Hematopoietic multipotent progenitor cell (in vitro differentiated cells): ENCODE measurements around the gene WDR5B. TPM values are rescaled to one million over a fixed set of nuclear protein-coding genes. Genes with fewer than 3 reads are reported as not detected.
"Not testable (repeated sequence)": the region's sequence is repeated elsewhere in the genome, so short reads cannot be mapped to it uniquely, and the experiment has no call there.

Source experiments
- DNase-seq, 3 donors: peaks; one replicate each; pipeline ENCODE4 v3.0.0-alpha.2; 2011 to 2015; ENCODE audit warnings: low read depth in 2 of 3, low spot score in 2 of 3
- small RNA-seq: library from RNA; depleted of rRNA; stranded (forward); fragments of <200 nt; gene quantifications from one replicate; pipeline ENCODE3, GENCODE V24; 2012
- total RNA-seq: library from RNA; depleted of rRNA; stranded (reverse); fragments of >200 nt; gene quantifications from one replicate; pipeline ENCODE4 v1.2.3, GENCODE V29; 2012

The WDR5B gene
- total RNA-seq, 1 donor: 5.4 TPM

- no peak for DNase-seq
These were observed 37.9 kb downstream of the WDR5B start for GRCh38 chr3:122377975-122378374.

DNA sequence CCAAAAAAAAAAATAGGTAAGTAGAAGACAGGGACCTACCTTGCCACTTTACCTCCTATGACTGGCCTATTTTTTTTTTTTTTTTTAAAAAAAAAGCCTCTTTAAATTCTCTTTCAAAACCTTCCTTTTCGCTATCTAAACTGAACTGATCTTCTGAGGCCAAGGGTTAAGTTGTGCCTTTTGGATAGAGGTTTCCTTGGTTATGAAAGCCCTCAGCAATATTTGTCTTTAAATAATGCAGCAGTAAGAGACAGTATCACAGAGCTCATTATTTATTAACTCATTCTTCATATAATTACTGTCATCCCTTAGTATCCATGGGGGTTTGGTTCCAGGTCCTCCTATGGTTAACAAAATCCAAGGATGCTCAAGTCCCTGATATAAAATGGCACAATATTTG, 41.8 kb downstream of the WDR5B start:
- DNase-seq: no peak

- DNase-seq: no peak
These were observed 49.5 kb downstream of the WDR5B start for GRCh38 chr3:122366379-122366749.

- DNase-seq: not testable (repeated sequence)
These were observed 50.1 kb downstream of the WDR5B start for GRCh38 chr3:122365582-122366378.

- no peak for DNase-seq
These were observed 50.8 kb downstream of the WDR5B start for GRCh38 chr3:122365073-122365472.

DNA sequence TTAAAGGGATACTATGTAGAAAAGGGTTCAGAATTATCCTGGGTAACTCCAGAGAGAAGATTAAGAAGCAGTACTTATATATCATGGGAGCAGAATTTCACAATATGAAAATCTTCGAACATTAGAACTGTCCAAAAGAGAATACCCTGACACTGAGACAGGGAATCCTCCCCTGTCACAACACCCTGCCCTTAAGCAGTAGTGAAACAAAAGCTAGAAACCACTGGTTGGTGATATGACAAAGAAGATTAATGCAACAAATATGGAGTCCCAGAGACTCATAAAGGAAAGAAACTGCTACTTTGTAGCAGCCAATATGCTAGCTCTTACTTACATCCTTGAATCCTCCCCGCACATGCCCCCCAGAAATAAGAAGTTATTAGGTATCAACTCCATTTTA, 51.4 kb downstream of the WDR5B start:
- DNase-seq: no peak

Small RNA genes lying within 50 kb of the gene (small RNA-seq; reads per million reads assigned to genes)
- not detected for gene AC083798.1

Other genes starting within 250 kb of the WDR5B start
- under 0.01 TPM for gene CASR, start 232.4 kb downstream of the WDR5B start, total RNA-seq
- 0.27 TPM for gene CSTA, start 90.8 kb downstream of the WDR5B start, total RNA-seq
- 2.7 TPM for gene MIX23, start 32.8 kb downstream of the WDR5B start, total RNA-seq
- gene FAM162A, start 31.9 kb downstream of the WDR5B start, total RNA-seq: 4.0 TPM
- gene KPNA1, start 98.9 kb upstream of the WDR5B start, total RNA-seq: 10.5 TPM
- gene PARP9, start 148.2 kb upstream of the WDR5B start, total RNA-seq: 23.2 TPM
- gene DTX3L, start 148.3 kb upstream of the WDR5B start, total RNA-seq: 22.4 TPM
- gene PARP15, start 161.6 kb upstream of the WDR5B start, total RNA-seq: 7.0 TPM